Body of pancreas (tissue), 4 donors: Measurements from ENCODE around the gene DOCK9.

Experiments used
- CTCF ChIP-seq, 7 experiments: fragments of 450-650 bp in 4 of 7; fragments of 200-600 bp in 3 of 7; sonication (generic) in 3 of 7; IDR thresholded peaks; one replicate each; pipeline ENCODE4 v1.5.1; 2016 to 2019; ENCODE audit warnings: antibody characterized with exemption in 7 of 7
- POLR2A ChIP-seq, 3 donors: fragments of 450-650 bp; IDR thresholded peaks; one replicate each; pipeline ENCODE4 v1.6.1; 2016; ENCODE audit warnings: antibody characterized with exemption in 3 of 3, mild to moderate bottlenecking in 2 of 3

- no peak for TF ChIP-seq CTCF (IDR thresholded peaks at IDR 0.05)
- TF ChIP-seq POLR2A (IDR thresholded peaks at IDR 0.05) = no peak
Measured at GRCh38 chr13:98919566-98919965, 58.3 kb downstream of the DOCK9 start.
